ENCODE measurements around the gene RHOH.
"Not testable (repeated sequence)": the region's sequence is repeated elsewhere in the genome, so short reads cannot be mapped to it uniquely, and the experiment has no call there.

The RHOH gene

DNA sequence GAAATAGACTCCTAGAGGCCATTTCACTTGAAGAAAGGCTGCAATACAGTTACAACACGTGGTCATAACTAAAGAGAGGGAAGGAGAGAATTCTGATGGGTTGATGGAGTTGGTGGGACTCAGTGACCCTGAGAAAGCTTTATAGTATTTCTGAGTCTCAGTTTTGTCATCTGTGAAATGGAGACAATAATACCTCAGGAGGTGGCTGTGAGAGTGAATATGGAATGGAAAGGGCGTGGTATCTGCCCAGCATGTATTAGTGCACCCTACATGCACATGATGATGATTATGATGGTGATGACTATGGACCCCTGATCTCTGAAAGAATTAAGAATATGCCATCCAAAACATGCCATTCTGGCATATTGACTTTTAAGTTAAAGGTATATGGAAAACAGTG lies 66.0 kb downstream of the RHOH start:
- no peak for DNase-seq

DNA sequence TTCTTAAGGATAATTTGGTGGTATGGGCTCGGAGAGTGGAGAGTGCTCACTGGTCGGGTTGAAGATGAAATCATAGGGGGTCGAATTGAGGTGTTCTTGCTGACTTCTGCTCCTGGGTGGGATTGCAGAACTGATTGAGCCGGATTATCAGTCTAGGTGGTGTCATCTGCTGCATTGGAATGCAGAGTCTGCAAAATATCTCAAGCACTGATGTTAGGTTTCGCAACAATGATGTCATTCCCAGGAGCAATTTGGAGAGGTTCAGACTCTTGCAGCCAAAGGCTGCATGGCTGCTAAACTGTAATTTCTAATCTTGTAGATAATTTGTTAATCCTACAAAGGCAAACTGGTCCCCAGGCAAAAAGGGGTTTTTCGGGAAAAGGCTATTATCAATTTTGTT lies 67.7 kb downstream of the RHOH start:
- no peak for DNase-seq

DNA sequence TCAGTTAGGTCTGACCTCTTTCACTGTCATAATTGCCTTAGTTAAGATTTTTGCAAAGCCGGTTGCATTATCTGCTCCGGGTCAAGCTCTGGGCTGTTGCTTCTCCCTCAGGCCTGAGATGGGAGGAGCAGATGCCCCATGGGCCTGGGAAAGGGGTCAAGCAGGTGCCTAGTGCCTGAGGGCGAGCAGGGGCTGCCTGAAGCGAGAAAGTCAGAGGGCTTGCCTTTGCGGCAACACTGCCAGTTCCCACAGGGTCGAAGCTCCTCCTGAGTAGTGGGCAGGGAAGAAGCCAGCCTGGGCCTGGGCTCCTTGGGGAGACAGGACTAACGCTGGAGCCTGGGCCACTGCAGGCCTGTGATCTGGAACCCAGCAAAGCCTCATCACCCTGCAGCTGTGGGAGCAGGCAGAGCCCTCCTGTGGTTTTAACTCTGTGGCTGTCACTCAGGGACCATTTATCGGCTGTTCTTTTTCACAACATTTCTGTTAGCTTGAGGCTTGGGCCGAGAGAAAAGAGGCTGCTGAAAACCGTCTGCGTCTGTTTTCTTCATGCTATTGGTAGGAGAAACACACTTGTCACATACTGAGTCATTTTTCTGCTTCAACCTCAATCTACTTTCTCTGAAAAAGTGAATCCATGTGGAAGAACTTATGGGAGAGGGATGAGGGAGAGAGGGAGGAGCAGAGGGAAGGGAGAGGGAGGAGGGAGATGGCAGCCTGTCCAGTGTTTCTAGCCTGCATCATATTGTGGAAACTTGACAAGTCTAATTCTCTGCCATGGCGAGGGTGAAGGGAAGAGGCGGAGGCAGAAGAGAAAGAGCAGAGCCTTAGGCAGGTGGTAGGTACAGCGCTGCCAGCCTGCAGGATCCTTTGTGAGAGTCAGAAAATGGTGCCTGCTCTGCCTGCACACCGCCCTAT lies 68.4 kb downstream of the RHOH start:
- DNase-seq = peak; percentile 33

DNA sequence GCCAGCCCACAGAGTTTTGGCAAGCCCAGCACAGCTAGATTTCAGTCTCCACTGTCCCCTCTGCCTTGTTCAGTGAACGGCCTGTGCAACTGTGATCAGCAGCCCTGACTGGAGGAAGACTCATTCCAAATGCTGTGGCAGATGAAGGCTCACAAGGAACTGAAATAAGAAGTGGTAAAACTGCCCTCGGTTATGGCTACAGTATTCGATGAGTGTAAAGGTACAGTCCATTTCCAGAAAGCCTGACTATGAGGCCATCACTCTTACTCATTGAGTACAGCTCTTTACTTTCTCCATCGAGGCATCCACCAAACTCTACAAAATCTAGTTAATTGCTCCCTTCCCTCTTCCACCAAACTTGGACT lies 69.1 kb downstream of the RHOH start:
- DNase-seq = no peak

DNA sequence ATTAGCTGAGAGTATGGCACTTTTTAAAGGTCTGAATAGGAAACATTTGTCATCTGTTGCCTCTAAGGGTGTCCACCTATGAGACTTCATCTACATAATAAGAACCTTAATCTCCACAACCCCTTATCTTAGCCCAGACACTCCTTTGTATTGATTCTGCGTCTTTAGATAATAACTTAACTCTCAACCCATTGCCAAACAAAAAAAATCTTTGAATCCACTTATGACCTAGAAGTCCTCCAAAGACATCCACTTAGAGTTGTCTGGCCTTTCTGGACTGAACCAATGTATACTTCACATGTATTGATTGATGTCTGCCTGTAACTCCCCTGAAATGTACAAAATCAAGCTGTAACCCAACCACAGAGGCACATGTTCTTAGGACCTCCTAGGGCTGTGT lies 72.3 kb downstream of the RHOH start:
- no peak for DNase-seq

DNA sequence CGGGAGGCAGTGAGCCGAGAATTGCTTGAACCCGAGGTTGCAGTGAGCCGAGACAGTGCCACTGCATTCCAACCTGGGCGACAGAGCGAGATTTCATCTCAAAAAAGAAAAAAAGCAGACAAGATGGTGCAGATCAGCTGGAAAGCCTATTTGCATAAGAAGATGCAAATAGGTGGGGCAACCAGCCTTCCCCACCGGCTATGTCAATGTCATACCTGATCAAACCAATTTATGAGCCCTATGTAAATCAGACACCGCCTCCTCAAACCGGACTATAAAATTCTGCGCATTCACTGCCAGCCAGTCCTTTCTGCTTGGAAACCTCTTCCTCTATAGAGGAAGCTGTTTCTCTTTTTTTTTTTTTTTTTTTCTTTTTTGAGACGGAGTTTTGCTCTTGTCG lies 73.8 kb downstream of the RHOH start:
- DNase-seq = no peak

DNA sequence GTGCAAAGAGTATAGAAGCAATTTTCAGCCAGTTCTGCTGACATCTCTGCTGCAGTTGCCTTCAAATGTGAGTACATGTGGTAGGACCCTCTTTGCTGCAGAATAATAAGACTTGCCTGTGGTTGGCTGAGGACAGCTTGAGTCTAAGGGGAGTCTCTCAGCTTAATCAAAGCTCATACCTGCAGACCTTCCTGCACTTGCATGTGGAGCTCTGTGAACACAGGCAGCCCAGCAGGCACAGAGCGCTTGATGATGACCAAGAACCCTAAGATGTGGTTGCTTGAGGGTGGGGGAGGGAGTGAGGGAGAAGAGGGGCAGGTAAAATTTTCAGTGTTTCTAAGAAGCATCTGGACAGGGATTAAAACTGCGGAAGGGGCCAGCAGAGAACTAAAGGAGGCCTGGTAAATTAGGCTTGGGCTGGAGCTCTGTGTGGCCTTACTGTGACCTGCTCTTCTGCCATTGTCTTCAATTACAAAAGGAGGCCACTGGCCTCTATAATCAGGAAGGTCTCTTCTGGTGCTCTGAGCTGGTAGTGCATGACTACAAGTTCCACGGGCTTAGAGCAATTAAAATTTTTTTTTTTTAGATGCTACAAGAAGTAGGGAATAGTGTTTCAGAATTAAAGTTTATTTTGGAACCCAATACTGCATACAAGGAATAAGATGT lies 78.4 kb downstream of the RHOH start:
- no peak for DNase-seq

DNA sequence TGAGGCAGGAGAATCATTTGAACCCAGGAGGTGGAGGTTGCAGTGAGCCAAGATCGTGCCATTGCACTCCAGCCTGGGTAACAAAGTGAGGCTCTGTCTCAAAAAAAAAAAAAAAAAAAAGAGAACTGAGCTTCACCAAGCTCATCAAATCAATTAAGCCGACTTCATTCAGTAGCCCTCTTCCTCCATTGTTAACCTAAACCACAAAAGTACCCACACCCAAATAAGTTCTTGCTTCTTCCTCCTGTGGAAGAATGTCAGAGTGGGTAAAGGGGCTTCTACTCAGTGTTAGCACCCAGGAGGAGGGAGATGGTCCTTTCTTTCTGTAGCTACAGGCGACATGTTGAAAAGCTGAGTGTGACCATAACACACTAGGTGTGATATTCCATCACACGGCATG lies 79.7 kb downstream of the RHOH start:
- no peak for DNase-seq

DNA sequence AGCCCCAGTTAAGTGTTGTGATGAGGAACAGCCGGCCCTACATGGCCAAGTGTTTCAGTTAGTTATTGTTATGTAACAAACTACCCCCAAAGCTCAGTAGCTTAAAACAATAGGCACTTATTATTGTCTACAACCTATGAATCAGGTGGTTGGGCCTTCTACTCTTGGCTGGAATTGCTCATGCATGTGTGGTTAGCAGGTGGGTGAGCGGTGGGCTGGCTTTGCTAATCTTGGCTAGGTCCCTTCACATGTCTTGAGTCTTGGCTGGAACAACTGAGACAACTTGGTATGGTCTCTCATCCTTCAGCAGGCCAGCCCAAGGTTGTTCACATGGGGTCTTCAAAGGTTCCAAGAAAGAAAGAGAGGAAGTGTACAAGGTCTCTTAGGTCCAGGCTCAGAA lies 83.8 kb downstream of the RHOH start:
- no peak for DNase-seq

DNA sequence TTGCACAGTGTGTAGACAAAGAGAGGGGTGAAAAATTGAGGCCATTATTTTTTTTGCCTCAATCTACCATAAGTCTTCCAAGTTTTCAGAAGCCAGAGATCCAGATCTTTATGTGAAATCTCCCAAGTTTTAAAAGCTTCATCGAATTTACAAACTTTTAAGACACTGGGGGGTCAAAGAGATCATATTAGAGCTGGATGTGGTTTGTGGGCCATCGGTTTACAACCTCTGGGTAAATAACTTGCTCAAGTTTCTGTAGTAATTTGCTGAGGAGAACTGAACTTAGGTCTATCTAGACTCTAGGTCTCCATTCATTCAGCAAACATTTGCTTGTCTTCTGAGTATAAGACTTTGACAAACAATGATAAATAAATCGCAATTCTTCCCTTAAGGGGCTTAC lies 84.3 kb downstream of the RHOH start:
- DNase-seq = no peak

DNA sequence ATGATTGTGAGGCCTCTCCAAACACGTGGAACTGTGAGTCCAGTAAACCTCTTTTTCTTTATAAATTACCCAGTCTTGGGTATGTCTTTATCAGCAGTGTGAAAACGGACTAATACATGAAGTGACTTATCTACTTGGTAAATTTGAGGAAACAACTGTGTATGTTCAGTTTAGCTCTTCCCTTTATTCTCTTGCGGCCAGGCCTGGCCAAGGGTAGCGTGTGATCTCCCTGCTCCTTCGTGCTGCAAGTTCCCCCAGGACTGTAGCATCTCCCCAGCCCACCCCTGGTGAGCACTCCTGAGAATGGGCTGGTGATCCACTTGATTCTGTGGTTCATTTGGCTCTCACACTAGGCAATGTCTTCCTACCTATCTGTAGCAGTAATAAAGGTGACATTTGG lies 85.1 kb downstream of the RHOH start:
- no peak for DNase-seq

DNA sequence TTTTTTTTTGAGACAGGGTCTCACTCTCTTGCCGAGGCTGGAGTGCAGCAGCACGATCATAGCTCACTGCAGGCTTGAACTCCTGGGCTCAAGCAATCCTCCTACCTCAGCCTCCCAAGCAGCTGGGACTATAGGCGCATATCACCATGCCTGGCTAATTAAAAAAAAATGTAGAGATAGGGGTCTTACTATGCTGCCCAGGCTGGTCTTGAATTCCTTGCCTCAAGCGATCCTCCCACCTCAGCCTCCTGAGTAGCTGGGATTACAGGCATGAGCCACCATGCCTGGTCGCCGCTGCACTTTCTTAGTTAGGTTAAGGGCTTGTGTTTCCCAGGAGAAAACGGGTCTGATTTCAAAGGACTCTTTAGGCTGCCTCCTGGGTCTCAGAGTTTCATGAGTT lies 86.0 kb downstream of the RHOH start:
- not testable (repeated sequence) for DNase-seq

DNA sequence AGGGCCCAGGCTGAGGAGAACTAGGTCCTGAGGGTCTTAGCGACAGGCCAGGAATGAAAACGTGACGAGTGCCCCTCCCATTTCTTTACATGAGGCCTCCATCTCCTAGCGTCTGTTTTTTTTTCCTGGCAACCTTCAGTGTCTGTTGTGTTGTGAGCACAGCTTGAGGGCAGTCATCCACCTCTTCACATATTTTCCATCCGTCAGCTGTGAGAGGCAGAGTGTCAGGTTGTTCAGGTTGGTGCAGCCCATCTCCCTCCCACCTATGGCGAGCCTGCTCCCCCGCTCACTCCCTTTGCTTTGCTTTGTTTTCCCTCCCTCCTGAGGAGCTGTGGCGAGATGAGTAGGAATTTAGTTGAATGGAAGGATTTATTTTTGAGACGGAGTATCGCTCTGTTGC lies 86.6 kb downstream of the RHOH start:
- DNase-seq = peak; percentile 19

DNA sequence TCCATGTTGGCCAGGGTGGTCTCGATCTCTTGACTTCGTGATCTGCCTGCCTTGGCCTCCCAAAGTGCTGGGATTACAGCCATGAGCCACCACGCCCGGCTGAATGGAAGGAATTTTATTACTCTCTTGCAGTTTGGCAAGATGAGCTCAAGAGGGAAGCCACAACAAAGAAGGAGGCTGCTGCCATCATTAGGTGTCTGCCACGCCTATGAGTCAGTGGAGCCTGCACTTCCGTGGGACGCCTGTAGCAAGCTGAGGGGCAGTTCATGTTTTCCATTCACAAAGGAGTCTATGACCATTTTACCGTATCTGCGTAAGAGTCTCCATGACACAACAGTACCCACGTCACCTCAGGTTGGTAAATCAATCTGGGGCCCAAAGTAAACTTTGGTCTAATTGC lies 87.1 kb downstream of the RHOH start:
- peak; percentile 88 for DNase-seq

DNA sequence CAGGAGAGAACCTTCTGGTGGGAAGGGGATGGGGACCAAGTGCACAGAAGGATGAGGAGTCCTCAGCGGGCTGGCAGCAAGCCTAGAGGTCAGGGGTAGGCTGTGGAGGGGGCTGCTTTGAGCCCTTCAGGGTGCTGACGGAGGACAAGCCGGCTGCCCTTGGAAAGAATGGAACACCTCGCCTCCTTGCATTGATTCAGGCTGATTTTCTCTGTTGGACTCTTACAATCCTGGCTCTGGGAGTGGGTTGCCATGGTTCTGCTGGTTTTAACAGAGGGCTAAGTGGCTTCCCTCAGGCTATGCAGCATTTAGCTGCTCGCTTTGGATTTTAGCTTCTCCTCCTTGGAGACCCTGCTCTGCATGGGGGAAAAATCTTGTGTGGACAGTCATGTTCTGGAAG lies 88.9 kb downstream of the RHOH start:
- DNase-seq = no peak

DNA sequence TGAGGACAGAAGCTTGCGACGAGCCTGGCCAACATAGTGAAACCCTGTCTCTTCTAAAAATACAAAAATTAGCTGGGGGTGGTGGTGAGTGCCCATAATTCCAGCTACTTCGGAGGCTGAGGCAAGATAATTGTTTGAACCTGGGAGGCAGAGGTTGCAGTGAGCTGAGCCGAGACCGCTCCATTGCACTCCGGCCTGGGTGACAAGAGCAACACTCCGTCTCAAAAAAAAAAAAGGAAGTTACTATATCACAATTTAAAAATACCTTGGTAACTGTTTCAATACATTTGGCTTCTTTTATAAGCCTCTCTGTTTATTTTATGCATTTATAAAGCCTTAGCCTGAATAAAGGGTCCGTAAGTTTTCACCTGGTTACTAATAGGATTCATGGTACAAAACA lies 91.7 kb downstream of the RHOH start:
- no peak for DNase-seq

DNA sequence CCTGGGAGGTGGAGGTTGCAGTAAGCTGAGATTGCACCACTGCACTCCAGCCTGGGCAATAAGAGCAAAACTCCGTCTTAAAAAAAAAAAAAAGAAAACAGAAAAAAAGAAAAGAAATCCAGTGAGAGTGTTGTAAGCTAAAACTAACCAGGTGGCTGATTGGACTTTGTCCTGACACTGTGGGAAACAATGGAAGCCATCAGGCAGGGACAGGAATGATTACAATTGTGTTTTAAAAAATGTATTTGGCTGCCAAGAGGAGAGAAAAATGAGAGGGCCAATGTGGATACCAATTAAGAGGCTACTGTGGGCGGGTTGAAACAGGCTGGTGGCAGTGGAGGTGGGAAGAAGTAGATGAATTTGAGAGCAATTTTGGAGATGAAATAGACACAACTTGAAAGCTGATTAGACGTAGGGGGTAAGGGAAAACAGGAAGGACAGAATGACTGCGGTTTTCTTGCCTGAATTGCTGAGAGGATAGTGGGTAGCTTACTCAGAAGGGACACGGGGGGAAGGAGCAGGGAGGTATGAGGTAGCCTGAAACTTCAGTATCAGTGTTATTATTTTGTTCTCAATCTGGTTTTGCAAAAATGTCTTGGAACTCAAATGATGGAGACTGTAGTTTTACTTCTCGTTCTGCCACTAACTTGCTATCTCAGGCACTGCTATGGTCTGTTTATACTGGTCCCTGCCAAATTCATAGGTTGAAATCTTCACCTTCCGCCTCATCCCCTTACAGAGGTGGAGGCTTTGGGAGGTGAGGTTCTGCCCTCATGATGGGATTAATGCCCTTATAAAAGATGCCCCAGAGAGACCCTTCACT lies 92.7 kb downstream of the RHOH start:
- peak; percentile 63 for DNase-seq

DNA sequence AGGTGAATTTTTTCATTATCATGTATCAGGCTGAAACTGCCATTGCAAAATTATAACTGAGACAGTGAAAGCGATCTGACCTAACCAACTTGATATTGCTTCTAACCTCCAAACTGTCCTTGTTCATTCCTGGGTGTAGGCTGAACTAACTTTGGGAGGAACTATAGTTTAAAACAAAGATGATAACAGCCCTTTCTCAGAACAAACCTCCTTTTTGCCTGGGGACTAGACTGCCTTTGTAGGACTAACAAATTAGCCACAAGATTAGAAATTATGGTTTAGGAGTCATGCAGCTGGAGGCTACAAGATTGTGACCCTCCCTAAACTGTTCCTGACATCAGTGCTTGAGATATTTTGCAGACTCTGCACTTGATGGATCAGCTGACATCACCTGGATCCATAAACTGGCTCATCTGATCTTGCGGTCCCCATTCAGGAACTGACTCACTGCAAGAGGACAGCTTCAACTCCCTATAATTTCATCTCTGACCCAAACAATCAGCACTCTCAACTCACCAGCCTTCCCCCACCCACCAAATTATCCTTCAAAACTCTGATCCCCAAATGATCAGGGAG lies 93.9 kb downstream of the RHOH start:
- DNase-seq = not testable (repeated sequence)

DNA sequence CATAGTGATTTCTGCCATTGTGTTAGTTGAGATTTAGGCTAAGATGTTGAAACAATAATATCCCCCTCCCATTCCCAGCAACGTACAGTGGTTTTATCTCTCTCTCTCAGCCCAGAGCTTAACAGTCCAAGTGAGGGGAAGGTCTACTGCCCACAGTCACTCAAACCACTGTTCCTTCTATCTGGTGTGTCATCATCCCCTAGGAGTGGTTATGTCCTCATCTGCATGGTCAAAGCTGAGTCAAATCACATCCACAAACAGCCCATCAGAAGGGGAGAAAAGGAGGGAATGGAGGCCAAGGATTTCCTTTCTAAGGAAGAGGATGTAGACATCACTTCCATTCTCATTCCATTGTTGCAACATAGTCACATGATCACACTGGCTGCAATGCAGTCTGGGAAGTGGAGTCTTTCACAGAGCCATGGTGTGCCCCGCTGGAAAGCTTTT lies 95.5 kb downstream of the RHOH start:
- no peak for DNase-seq

DNA sequence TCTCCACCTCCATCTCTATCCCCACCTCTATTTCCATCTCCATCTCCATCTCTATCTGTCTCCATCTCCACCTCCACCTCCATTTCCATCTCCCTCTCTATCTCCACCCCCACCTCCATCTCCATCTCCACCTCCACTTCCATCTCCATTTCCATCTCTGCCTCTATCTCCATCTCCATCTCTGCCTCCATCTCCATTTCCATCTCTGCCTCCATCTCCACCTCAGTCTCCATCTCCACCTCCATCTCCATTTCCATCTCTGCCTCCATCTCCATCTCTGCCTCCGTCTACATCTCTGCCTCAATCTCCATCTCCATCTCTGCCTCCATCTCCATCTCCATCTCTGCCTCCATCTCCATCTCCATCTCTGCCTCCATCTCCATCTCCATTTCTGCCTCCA lies 97.5 kb downstream of the RHOH start:
- DNase-seq = no peak

DNA sequence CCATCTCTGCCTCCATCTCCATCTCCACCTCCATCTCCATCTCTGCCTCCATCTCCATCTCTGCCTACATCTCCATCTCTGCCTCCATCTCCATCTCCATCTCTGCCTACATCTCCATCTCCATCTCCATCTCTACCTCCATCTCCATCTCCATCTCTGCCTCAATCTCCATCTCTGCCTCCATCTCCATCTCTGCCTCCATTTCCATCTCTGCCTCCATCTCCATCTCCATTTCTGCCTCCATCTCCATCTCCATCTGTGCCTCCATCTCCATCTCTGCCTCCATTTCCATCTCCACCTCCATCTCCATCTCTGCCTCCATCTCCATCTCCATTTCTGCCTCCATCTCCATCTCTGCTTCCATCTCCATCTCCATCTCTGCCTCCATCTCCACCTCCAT lies 98.2 kb downstream of the RHOH start:
- not testable (repeated sequence) for DNase-seq

DNA sequence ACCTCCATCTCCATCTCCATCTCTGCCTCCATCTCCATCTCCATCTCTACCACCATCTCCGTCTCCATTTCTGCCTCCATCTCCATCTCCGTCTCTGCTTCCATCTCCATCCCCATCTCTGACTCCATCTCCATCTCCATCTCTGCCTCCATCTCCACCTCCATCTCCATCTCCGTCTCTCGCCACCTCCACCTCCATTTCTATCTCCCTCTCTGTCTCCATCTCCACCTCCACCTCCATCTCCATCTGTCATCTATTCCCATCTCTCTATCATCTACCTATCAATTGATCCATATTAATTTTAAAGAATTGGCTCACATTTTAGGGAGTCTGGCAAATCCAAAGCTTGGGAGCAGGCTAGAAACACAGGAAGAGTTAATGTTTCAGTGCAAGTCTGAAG lies 98.7 kb downstream of the RHOH start:
- DNase-seq = no peak

Measured in central memory CD4-positive, alpha-beta T cell (primary cell).